ENCODE data around the gene DOK6.
"Not testable (repeated sequence)": the region's sequence is repeated elsewhere in the genome, so short reads cannot be mapped to it uniquely, and the experiment has no call there.

Gene DOK6

DNA sequence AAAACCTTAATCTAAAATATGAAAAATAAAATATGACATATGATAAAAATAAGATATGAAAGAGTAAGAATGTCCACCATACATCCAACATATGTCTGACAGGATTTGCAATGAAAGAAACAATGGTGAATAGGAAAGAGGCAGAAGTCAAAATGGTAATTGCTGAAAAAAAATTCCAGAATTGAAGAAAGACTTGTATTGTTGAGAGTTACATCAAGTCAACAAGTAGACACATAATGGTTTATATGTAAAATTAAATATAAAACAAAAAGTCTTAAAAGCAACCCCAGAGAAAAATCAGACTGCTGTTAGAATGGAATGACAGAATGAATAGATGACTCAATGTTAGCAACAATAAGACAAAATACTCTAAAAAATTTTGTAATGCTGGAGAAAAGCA, 255.1 kb downstream of the DOK6 start:
- Histone ChIP-seq H3K4me3 (ENCODE audit: insufficient read depth, low read depth, low read length, poor library complexity, severe bottlenecking) (no peak overlapping the region), H3K27ac (ENCODE audit: insufficient read depth, low read length, poor library complexity, severe bottlenecking) (no peak overlapping the region), H3K4me1 (ENCODE audit: control insufficient read depth, insufficient read depth, low read length, poor library complexity, severe bottlenecking) (no peaks in the 10 kb centered on the region), H3K27me3 (replicated peaks; ENCODE audit: control insufficient read depth, insufficient read depth, low read length, poor library complexity, severe bottlenecking) (no peaks in the 10 kb centered on the region), H3K9me3 (ENCODE audit: control insufficient read depth, low read length) (no peaks in the 10 kb centered on the region), H3K36me3 (ENCODE audit: control insufficient read depth, insufficient read depth, low read length) (no peaks in the 10 kb centered on the region)
- no peak for DNase-seq

DNA sequence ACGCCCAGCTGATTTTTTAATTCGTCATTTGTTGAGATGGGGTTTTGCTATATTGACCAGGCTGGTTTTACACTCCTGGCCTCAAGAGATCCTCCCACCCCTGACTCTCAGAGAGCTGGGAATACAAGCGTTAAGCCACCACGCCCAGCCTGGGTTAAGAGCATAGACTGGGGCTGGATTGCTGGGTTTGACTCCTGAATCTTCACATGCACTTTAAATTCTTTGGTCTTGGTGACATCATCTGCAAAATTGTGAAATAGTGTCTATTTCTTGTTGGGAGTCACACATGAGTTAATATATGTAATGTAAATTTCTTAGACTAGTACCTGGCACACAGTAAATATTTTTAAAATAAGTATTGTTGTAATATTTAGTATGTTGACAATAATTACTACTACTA, 257.4 kb downstream of the DOK6 start:
- Histone ChIP-seq H3K36me3 (ENCODE audit: control insufficient read depth, insufficient read depth, low read length) (no peaks in the 10 kb centered on the region), H3K27ac (ENCODE audit: insufficient read depth, low read length, poor library complexity, severe bottlenecking) (no peak overlapping the region), H3K27me3 (replicated peaks; ENCODE audit: control insufficient read depth, insufficient read depth, low read length, poor library complexity, severe bottlenecking) (no peaks in the 10 kb centered on the region), H3K4me3 (ENCODE audit: insufficient read depth, low read depth, low read length, poor library complexity, severe bottlenecking) (no peak overlapping the region), H3K9me3 (ENCODE audit: control insufficient read depth, low read length) (no peaks in the 10 kb centered on the region), H3K4me1 (ENCODE audit: control insufficient read depth, insufficient read depth, low read length, poor library complexity, severe bottlenecking) (no peaks in the 10 kb centered on the region)
- no peak for DNase-seq

DNA sequence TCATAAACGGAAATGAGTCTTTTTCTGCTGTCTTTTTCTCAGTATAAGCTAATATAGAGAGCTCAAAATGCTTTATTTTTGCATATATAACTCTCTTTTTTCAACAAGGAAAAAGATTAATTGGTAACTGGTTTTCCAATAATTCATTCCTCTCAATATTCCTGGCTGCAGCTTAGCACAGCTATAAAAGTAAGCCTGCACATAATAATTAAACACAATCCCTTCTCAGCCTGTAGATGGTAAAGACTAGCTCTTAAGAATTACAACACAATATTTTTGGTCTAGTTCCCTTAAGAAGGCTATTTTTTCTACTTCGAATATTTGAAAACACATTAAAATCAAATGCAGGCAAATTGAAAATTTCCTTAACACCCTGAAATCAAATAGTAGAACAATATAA, 258.0 kb downstream of the DOK6 start:
- no peaks in the 10 kb centered on the region for H3K9me3 ChIP-seq (ENCODE audit: control insufficient read depth, low read length)

DNA sequence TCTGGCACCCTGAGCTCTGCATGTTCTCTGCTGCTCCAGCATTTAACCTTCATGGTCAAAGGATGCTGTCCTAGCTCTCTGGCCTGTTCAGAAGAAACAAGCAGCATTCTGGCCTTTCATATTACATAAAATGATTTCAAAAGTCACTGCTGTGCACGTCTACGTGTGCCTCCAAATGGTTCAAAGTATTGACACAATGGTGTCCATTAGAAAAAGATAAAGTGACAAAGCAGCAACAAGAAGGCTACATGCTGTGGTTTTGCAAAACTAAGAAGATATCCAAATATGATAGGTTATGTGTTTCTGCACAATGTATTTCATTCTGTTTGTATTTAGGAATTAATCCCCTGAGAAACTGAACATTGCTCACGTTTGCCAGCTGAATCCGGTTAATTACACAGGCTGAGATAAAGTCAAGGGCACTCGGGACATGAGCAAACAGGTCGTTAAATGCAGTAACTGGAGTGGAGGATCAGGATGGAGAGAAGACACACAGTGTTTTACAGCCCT, 258.5 kb downstream of the DOK6 start:
- H3K27ac ChIP-seq (ENCODE audit: insufficient read depth, low read length, poor library complexity, severe bottlenecking): no peak overlapping the region
- no peak for DNase-seq
- H3K4me3 ChIP-seq (ENCODE audit: insufficient read depth, low read depth, low read length, poor library complexity, severe bottlenecking): no peak overlapping the region
- no peaks in the 10 kb centered on the region for H3K4me1 ChIP-seq (ENCODE audit: control insufficient read depth, insufficient read depth, low read length, poor library complexity, severe bottlenecking)
- H3K36me3 ChIP-seq (ENCODE audit: control insufficient read depth, insufficient read depth, low read length): no peaks in the 10 kb centered on the region
- no peaks in the 10 kb centered on the region for H3K27me3 ChIP-seq (replicated peaks; ENCODE audit: control insufficient read depth, insufficient read depth, low read length, poor library complexity, severe bottlenecking)
- no peaks in the 10 kb centered on the region for H3K9me3 ChIP-seq (ENCODE audit: control insufficient read depth, low read length)

More for the DNA sequence above, 258.0 kb downstream of the DOK6 start:
- Histone ChIP-seq H3K36me3 (ENCODE audit: control insufficient read depth, insufficient read depth, low read length) (no peaks in the 10 kb centered on the region), H3K4me1 (ENCODE audit: control insufficient read depth, insufficient read depth, low read length, poor library complexity, severe bottlenecking) (no peaks in the 10 kb centered on the region), H3K4me3 (ENCODE audit: insufficient read depth, low read depth, low read length, poor library complexity, severe bottlenecking) (no peak overlapping the region), H3K27ac (ENCODE audit: insufficient read depth, low read length, poor library complexity, severe bottlenecking) (no peak overlapping the region), H3K27me3 (replicated peaks; ENCODE audit: control insufficient read depth, insufficient read depth, low read length, poor library complexity, severe bottlenecking) (no peaks in the 10 kb centered on the region)
- DNase-seq: no peak

DNA sequence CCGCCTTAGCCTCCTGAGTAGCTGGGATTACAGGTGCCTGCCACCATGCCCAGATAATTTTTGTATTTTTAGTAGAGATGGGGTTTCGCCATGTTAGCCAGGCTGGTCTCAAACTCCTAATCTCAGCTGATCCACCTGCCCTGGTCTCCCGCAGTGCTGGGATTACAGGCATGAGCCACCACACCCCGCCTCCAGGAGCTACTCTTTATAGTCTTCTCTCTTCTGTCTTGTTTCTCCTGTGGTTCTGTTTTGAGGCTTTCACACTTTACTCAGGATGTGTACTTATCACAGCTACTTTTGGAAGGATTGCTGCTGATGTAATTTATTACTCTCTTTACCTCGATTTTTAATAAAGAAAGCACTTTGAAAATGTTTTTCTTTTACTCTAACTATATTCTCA, 261.4 kb downstream of the DOK6 start:
- not testable (repeated sequence) for H3K4me3 ChIP-seq (ENCODE audit: insufficient read depth, low read depth, low read length, poor library complexity, severe bottlenecking); H3K4me1 ChIP-seq (ENCODE audit: control insufficient read depth, insufficient read depth, low read length, poor library complexity, severe bottlenecking); H3K27me3 ChIP-seq (replicated peaks; ENCODE audit: control insufficient read depth, insufficient read depth, low read length, poor library complexity, severe bottlenecking); H3K9me3 ChIP-seq (ENCODE audit: control insufficient read depth, low read length); H3K36me3 ChIP-seq (ENCODE audit: control insufficient read depth, insufficient read depth, low read length); H3K27ac ChIP-seq (ENCODE audit: insufficient read depth, low read length, poor library complexity, severe bottlenecking); DNase-seq

DNA sequence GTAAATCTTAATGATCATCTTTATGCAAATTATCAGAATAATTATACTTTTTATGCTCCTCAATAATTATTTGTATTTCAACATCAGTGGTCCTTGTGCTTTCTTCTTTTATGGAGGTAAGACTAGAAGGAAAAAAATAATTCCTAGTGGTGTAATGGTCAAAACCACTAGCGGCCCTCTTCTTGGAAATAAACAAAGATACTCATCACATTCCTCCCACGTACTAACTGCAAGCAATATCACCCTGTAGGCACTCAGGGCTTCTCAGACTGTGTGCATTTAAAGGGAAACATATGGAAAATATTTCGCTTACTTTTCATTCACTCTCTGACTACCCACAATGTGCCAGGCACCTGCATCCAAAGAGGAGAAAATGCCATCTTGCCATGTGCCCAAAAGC, 263.7 kb downstream of the DOK6 start:
- H3K27ac ChIP-seq (ENCODE audit: insufficient read depth, low read length, poor library complexity, severe bottlenecking): no peak overlapping the region
- H3K27me3 ChIP-seq (replicated peaks; ENCODE audit: control insufficient read depth, insufficient read depth, low read length, poor library complexity, severe bottlenecking): no peaks in the 10 kb centered on the region
- no peak overlapping the region for H3K4me3 ChIP-seq (ENCODE audit: insufficient read depth, low read depth, low read length, poor library complexity, severe bottlenecking)
- no peaks in the 10 kb centered on the region for H3K4me1 ChIP-seq (ENCODE audit: control insufficient read depth, insufficient read depth, low read length, poor library complexity, severe bottlenecking)
- no peak for DNase-seq
- no peaks in the 10 kb centered on the region for H3K36me3 ChIP-seq (ENCODE audit: control insufficient read depth, insufficient read depth, low read length)
- H3K9me3 ChIP-seq (ENCODE audit: control insufficient read depth, low read length): no peaks in the 10 kb centered on the region

DNA sequence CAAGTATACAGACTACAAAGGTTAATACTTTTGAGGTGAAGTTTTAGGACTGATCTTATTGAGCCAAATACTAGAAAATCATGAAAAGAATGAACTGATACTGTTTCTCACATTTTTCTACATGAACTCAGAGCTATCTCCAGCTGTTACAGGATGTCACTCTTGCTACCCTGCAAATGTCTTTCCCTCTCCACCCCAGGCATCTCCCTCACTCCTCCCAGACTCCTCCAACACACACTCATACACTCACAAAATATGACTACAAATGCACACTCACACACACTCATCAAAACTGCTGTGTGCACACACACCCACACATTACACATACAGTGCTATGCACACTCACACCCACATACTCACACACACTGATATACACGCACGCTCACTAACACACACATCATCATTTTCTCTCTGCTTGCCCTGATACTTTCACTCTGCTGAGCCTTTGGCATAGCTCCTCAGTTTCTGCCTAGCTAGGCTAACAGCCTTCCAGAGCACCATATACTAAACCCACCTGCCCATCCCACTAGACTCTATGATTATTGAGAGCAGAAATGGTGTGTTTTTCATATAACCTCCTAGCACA, 273.7 kb downstream of the DOK6 start:
- H3K27me3 ChIP-seq (replicated peaks; ENCODE audit: control insufficient read depth, insufficient read depth, low read length, poor library complexity, severe bottlenecking): no peaks in the 10 kb centered on the region
- H3K9me3 ChIP-seq (ENCODE audit: control insufficient read depth, low read length): no peaks in the 10 kb centered on the region
- no peaks in the 10 kb centered on the region for H3K4me1 ChIP-seq (ENCODE audit: control insufficient read depth, insufficient read depth, low read length, poor library complexity, severe bottlenecking)
- no peak for DNase-seq
- H3K4me3 ChIP-seq (ENCODE audit: insufficient read depth, low read depth, low read length, poor library complexity, severe bottlenecking): no peak overlapping the region
- no peak overlapping the region for H3K27ac ChIP-seq (ENCODE audit: insufficient read depth, low read length, poor library complexity, severe bottlenecking)
- no peaks in the 10 kb centered on the region for H3K36me3 ChIP-seq (ENCODE audit: control insufficient read depth, insufficient read depth, low read length)

DNA sequence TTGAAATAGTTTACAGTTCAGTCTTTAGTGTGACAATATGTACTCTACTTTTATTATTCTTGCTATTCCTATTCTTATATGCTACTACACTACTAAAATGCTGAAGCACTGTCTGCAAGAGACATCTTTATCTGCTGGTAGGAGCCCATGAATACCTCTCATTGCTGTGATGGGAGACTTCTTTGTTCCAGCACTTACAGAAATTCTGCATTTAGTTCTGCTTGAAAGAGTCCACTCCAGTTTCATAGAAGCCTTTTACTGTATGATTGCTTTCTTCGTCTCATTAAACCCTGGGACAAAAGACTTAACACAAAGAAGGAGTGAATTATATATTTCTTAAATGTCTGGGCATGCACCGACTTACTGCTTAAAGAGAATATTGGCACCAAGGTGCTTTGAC, 274.3 kb downstream of the DOK6 start:
- no peak for DNase-seq
- Histone ChIP-seq H3K27ac (ENCODE audit: insufficient read depth, low read length, poor library complexity, severe bottlenecking) (no peak overlapping the region), H3K9me3 (ENCODE audit: control insufficient read depth, low read length) (no peaks in the 10 kb centered on the region), H3K27me3 (replicated peaks; ENCODE audit: control insufficient read depth, insufficient read depth, low read length, poor library complexity, severe bottlenecking) (no peaks in the 10 kb centered on the region), H3K4me1 (ENCODE audit: control insufficient read depth, insufficient read depth, low read length, poor library complexity, severe bottlenecking) (no peaks in the 10 kb centered on the region), H3K36me3 (ENCODE audit: control insufficient read depth, insufficient read depth, low read length) (no peaks in the 10 kb centered on the region), H3K4me3 (ENCODE audit: insufficient read depth, low read depth, low read length, poor library complexity, severe bottlenecking) (no peak overlapping the region)

DNA sequence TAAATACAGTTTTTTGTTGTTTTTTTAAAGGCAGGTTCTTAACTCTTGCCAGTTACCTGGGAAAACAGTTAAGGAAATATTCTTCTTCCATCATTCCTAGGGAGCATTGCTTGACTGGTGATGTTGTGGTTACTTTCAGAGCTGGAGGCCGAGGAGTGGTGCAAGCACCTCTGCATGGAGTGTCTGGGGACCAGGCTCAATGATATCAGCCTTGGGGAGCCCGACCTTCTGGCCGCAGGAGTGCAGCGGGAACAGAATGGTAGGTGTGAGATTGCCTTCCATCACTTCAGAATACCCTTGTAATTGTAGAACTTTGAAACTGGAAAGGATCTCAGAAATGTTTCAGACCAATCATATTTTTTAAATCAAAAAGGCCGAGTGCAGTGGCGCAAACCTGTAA, 276.9 kb downstream of the DOK6 start:
- H3K9me3 ChIP-seq (ENCODE audit: control insufficient read depth, low read length): no peaks in the 10 kb centered on the region
- H3K27ac ChIP-seq (ENCODE audit: insufficient read depth, low read length, poor library complexity, severe bottlenecking): no peak overlapping the region
- H3K4me1 ChIP-seq (ENCODE audit: control insufficient read depth, insufficient read depth, low read length, poor library complexity, severe bottlenecking): no peaks in the 10 kb centered on the region

DNA sequence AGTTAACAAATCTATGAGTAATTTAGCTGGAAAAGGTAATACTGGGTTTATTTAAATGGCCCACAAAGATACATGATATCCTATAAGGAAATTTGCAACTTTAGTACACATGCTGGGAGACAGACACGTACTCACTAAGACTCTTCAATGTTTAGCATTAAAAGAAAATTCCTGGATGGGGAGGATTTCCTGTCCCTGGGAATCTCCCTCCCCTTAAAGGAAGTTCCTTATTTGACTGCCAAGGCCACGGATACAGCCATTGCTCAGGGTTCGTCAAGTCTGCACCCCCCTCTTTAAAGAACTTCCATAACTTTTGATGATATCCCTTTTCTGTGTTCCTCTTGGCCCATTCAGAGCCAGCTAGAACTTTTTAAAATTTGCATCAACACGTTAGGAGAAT, 279.4 kb downstream of the DOK6 start:
- no peaks in the 10 kb centered on the region for H3K27me3 ChIP-seq (replicated peaks; ENCODE audit: control insufficient read depth, insufficient read depth, low read length, poor library complexity, severe bottlenecking)
- H3K4me3 ChIP-seq (ENCODE audit: insufficient read depth, low read depth, low read length, poor library complexity, severe bottlenecking): no peak overlapping the region
- no peak for DNase-seq
- H3K36me3 ChIP-seq (ENCODE audit: control insufficient read depth, insufficient read depth, low read length): no peaks in the 10 kb centered on the region
- H3K27ac ChIP-seq (ENCODE audit: insufficient read depth, low read length, poor library complexity, severe bottlenecking): no peak overlapping the region
- no peaks in the 10 kb centered on the region for H3K9me3 ChIP-seq (ENCODE audit: control insufficient read depth, low read length)
- no peaks in the 10 kb centered on the region for H3K4me1 ChIP-seq (ENCODE audit: control insufficient read depth, insufficient read depth, low read length, poor library complexity, severe bottlenecking)

More for the DNA sequence above, 276.9 kb downstream of the DOK6 start:
- DNase-seq: no peak
- H3K36me3 ChIP-seq (ENCODE audit: control insufficient read depth, insufficient read depth, low read length): no peaks in the 10 kb centered on the region
- no peaks in the 10 kb centered on the region for H3K27me3 ChIP-seq (replicated peaks; ENCODE audit: control insufficient read depth, insufficient read depth, low read length, poor library complexity, severe bottlenecking)
- H3K4me3 ChIP-seq (ENCODE audit: insufficient read depth, low read depth, low read length, poor library complexity, severe bottlenecking): no peak overlapping the region
